ENCODE results near the gene APOL2.

DNA sequence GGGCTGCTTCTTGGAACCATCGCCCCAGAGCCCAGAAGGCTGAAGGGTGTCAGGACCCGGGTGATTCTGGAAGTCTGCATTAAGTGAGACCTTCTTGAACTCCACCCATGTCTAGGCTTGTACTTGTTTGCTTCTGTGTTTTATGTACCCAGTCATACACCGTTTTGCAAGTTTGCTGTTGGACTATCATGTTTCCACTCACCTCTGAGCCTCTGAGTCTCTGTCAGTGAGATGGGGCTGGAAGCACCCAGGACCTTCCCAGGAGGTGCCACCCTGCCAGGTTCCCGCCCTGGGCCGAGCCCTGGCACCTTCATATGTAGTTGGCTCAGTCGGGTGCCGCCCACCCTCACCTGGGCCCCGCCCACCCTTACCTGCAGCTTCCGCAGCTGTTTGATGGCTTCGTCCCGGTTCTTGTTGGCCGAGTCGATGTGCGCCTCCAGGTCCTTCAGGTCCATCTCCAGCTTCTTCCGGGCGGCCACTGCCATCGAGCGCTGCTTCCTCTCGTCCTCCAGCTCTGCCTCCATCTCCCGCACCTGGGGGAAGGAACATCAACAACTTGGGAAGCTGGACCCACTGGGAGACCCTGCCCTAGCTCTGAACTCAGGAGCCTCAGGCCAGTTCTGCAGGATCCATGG, 48.7 kb upstream of the APOL2 start:
- TF ChIP-seq, protein P1, sequence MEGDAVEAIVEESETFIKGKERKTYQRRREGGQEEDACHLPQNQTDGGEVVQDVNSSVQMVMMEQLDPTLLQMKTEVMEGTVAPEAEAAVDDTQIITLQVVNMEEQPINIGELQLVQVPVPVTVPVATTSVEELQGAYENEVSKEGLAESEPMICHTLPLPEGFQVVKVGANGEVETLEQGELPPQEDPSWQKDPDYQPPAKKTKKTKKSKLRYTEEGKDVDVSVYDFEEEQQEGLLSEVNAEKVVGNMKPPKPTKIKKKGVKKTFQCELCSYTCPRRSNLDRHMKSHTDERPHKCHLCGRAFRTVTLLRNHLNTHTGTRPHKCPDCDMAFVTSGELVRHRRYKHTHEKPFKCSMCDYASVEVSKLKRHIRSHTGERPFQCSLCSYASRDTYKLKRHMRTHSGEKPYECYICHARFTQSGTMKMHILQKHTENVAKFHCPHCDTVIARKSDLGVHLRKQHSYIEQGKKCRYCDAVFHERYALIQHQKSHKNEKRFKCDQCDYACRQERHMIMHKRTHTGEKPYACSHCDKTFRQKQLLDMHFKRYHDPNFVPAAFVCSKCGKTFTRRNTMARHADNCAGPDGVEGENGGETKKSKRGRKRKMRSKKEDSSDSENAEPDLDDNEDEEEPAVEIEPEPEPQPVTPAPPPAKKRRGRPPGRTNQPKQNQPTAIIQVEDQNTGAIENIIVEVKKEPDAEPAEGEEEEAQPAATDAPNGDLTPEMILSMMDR (IDR thresholded peaks at IDR 0.05), result no peak
- no peak for TF ChIP-seq POLR2A (IDR thresholded peaks at IDR 0.05)

Measured in ovary (tissue), 3 donors.